GM12891 (cell line): ENCODE measurements around the gene PTPN4.

Source experiments
- PAX5 ChIP-seq: IDR thresholded peaks from 2 replicates; pipeline ENCODE4 v1.6.1; 2011; ENCODE audit warnings: low read length, moderate library complexity, mild to moderate bottlenecking; ENCODE audit not compliant: insufficient read depth, severe bottlenecking
- POLR2A ChIP-seq: IDR thresholded peaks from 2 replicates; pipeline ENCODE4 v1.6.1; 2011; ENCODE audit warnings: low read depth, low read length, control low read depth
- POLR2AphosphoS5 ChIP-seq: IDR thresholded peaks from 2 replicates; pipeline ENCODE4 v1.6.1; 2011; ENCODE audit warnings: low read depth, low read length, control low read depth
- POU2F2 ChIP-seq: IDR thresholded peaks from 2 replicates; pipeline ENCODE4 v1.6.1; 2011; ENCODE audit warnings: low read depth, mild to moderate bottlenecking, control low read depth, low read length, moderate library complexity
- TAF1 ChIP-seq: IDR thresholded peaks from 2 replicates; pipeline ENCODE4 v1.6.1; 2011; ENCODE audit warnings: low read depth, low read length, control low read depth

- TF ChIP-seq POLR2AphosphoS5 (no peak), POLR2A (no peak), TAF1 (no peak), PAX5 (no peak), POU2F2 (no peak)
Observed at GRCh38 chr2:119888680-119889079, 129.0 kb downstream of the PTPN4 start.
